Measurements from ENCODE around the gene CPNE4.

DNA sequence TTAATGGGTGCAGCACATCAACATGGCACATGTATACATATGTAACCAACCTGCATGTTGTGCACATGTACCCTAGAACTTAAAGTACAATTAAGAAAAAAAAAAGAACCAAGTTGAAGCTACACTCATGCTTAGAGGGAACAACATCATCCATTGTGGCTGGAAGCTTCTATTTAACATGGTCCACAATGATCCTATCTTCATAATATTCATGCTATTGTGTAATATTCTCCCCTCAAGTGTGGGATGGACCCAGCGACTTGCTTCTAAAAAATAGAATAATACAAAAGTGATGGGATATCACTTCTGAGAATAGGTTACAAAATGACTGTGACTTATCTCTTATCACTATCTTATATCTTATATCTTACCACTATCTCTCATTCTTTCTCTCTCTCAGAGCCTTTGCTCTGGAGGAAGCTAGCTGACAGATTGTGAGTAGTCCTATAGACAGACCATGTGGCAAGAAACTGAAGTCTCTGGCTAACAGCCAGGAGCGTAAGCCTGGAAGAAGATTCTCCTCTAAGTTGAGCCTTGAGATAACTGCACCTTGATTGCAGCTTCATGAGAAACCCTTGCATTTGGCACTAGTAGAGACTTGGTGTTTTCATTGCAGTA lies 333.6 kb downstream of the CPNE4 start:
- TF ChIP-seq YY1 (IDR thresholded peaks at IDR 0.05; ENCODE audit: insufficient read depth, insufficient read length) (no peak), SUZ12 (IDR thresholded peaks at IDR 0.05; ENCODE audit: extremely low read depth, insufficient read depth, insufficient read length) (no peak)
